ENCODE measurements around the gene NLGN1.

Gene NLGN1

DNA sequence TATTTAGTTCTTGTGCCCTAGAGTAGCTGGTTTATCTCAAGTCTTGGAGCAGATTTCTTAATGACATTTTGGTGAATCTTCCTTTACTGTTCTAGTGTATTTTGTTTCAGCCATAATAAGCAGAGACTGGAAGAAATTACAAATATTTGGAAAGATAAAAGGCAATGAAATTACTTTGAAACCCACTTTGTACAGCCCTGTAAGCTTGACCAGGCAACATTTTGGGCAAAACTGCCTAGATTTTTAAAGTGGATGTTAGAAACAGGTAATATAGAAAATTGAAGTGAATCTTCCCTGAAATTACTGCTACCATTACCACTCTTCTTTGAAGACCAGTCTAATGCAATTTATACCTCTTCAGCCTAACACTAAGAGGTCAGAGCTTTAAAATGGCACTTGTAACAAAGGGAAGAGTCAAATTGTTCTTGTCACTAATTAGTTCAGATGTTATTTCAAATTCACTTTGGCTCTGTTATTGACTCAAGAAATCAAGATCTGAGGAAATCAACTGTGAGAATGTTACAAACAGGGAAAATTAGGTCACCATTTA, 589.4 kb downstream of the NLGN1 start:
- H3K4me3 ChIP-seq (ENCODE audit: low read depth, low read length, poor library complexity, severe bottlenecking) = no peak overlapping the region
- H3K36me3 ChIP-seq (ENCODE audit: insufficient read depth, low read length) = no peaks in the 10 kb centered on the region
- no peak overlapping the region for H3K4me2 ChIP-seq (ENCODE audit: low read length)
- H3K9ac ChIP-seq (ENCODE audit: low read length) = no peak overlapping the region
- no peaks in the 10 kb centered on the region for H3K4me1 ChIP-seq (ENCODE audit: insufficient read depth, low read length, severe bottlenecking)
- H3K27ac ChIP-seq (ENCODE audit: low read depth, low read length, poor library complexity, severe bottlenecking) = no peak overlapping the region
- H3K9me3 ChIP-seq (ENCODE audit: low read length) = no peaks in the 10 kb centered on the region
- TF ChIP-seq, protein P1, sequence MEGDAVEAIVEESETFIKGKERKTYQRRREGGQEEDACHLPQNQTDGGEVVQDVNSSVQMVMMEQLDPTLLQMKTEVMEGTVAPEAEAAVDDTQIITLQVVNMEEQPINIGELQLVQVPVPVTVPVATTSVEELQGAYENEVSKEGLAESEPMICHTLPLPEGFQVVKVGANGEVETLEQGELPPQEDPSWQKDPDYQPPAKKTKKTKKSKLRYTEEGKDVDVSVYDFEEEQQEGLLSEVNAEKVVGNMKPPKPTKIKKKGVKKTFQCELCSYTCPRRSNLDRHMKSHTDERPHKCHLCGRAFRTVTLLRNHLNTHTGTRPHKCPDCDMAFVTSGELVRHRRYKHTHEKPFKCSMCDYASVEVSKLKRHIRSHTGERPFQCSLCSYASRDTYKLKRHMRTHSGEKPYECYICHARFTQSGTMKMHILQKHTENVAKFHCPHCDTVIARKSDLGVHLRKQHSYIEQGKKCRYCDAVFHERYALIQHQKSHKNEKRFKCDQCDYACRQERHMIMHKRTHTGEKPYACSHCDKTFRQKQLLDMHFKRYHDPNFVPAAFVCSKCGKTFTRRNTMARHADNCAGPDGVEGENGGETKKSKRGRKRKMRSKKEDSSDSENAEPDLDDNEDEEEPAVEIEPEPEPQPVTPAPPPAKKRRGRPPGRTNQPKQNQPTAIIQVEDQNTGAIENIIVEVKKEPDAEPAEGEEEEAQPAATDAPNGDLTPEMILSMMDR (IDR thresholded peaks at IDR 0.05; ENCODE audit: low read length) = no peak
- no peak for TF ChIP-seq EZH2 (IDR thresholded peaks at IDR 0.05; ENCODE audit: borderline replicate concordance, low read length)
- no peaks in the 10 kb centered on the region for H3K9me2 ChIP-seq (ENCODE audit: low read depth, low read length)
- H3K27me3 ChIP-seq (ENCODE audit: insufficient read depth, low read length) = no peaks in the 10 kb centered on the region
- no peaks in the 10 kb centered on the region for H4K20me1 ChIP-seq (ENCODE audit: insufficient read depth, low read length)
- H3F3A ChIP-seq (ENCODE audit: insufficient read depth, low read length) = no peaks in the 10 kb centered on the region
- H3K79me2 ChIP-seq (ENCODE audit: insufficient read depth, low read length) = no peaks in the 10 kb centered on the region
- H2AFZ ChIP-seq (ENCODE audit: low read length) = no peak overlapping the region

DNA sequence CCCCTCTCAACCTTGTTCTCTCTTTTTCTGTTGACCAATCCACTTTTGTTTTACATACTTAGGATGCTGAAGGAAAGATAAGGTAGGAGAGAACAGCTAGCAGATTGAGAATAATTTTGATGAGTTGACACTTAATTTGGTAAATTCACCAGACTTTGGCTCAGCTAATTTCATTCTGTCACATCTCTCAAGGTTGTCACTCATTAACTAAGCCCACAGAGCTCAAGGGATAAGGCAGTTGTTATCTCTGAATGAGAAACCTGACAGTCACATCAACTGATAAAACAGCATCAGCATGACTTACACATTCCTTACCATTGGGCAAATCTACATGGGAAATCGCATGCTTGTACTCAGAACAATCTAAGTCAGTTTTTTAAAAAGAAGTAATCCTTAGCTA, 591.4 kb downstream of the NLGN1 start:
- Histone ChIP-seq H3K4me3 (ENCODE audit: low read depth, low read length, poor library complexity, severe bottlenecking) (no peak overlapping the region), H3K27me3 (ENCODE audit: insufficient read depth, low read length) (no peaks in the 10 kb centered on the region), H3K4me1 (ENCODE audit: insufficient read depth, low read length, severe bottlenecking) (no peaks in the 10 kb centered on the region), H3K4me2 (ENCODE audit: low read length) (no peak overlapping the region), H3K36me3 (ENCODE audit: insufficient read depth, low read length) (no peaks in the 10 kb centered on the region), H3K9ac (ENCODE audit: low read length) (no peak overlapping the region), H4K20me1 (ENCODE audit: insufficient read depth, low read length) (no peaks in the 10 kb centered on the region), H3K9me3 (ENCODE audit: low read length) (no peaks in the 10 kb centered on the region), H3K9me2 (ENCODE audit: low read depth, low read length) (no peaks in the 10 kb centered on the region), H2AFZ (ENCODE audit: low read length) (no peak overlapping the region), H3F3A (ENCODE audit: insufficient read depth, low read length) (no peaks in the 10 kb centered on the region), H3K27ac (ENCODE audit: low read depth, low read length, poor library complexity, severe bottlenecking) (no peak overlapping the region), H3K79me2 (ENCODE audit: insufficient read depth, low read length) (no peaks in the 10 kb centered on the region)
- TF ChIP-seq, protein P1 (IDR thresholded peaks at IDR 0.05; ENCODE audit: low read length) = no peak
- no peak for TF ChIP-seq EZH2 (IDR thresholded peaks at IDR 0.05; ENCODE audit: borderline replicate concordance, low read length)

DNA sequence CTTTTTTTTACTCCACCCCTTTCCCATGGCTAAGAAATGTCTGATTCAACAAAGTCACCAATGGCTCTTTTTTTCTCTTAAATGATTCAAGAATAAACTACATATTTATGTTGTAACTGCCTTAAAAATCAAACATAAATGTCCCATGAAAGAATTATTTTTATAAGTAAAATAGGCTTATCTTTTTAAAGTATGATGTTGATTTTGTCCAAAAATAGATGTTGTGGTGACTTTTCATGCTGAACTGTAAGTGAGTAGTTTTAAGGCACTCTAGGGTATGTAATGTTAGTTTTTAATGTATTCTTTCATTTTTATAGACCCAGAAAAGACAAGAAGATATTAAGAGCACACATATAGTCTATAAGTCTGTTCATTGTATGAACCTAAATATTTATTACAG, 594.9 kb downstream of the NLGN1 start:
- TF ChIP-seq EZH2 (IDR thresholded peaks at IDR 0.05; ENCODE audit: borderline replicate concordance, low read length) = no peak
- TF ChIP-seq, protein P1 (IDR thresholded peaks at IDR 0.05; ENCODE audit: low read length) = no peak
- H3F3A ChIP-seq (ENCODE audit: insufficient read depth, low read length) = no peaks in the 10 kb centered on the region
- no peak overlapping the region for H3K4me3 ChIP-seq (ENCODE audit: low read depth, low read length, poor library complexity, severe bottlenecking)
- H3K4me1 ChIP-seq (ENCODE audit: insufficient read depth, low read length, severe bottlenecking) = no peaks in the 10 kb centered on the region
- no peaks in the 10 kb centered on the region for H3K9me2 ChIP-seq (ENCODE audit: low read depth, low read length)
- H3K4me2 ChIP-seq (ENCODE audit: low read length) = no peak overlapping the region
- H3K79me2 ChIP-seq (ENCODE audit: insufficient read depth, low read length) = no peaks in the 10 kb centered on the region
- no peak overlapping the region for H3K27ac ChIP-seq (ENCODE audit: low read depth, low read length, poor library complexity, severe bottlenecking)
- H4K20me1 ChIP-seq (ENCODE audit: insufficient read depth, low read length) = no peaks in the 10 kb centered on the region
- no peaks in the 10 kb centered on the region for H3K27me3 ChIP-seq (ENCODE audit: insufficient read depth, low read length)
- no peak overlapping the region for H2AFZ ChIP-seq (ENCODE audit: low read length)
- no peaks in the 10 kb centered on the region for H3K9me3 ChIP-seq (ENCODE audit: low read length)
- no peaks in the 10 kb centered on the region for H3K36me3 ChIP-seq (ENCODE audit: insufficient read depth, low read length)
- no peak overlapping the region for H3K9ac ChIP-seq (ENCODE audit: low read length)

Data from OCI-LY1 (cell line).